HG02981 (cell line): Measurements from ENCODE around the gene MPC1.
"Not testable (repeated sequence)": the region's sequence is repeated elsewhere in the genome, so short reads cannot be mapped to it uniquely, and the experiment has no call there.

Experiments used
- ATAC-seq: cut with Tn5 transposase; IDR thresholded peaks from one replicate; pipeline ENCODE4 v1.9.1; 2021; ENCODE audit warnings: mild to moderate bottlenecking, moderate library complexity; ENCODE audit not compliant: unreplicated experiment

Gene MPC1

DNA sequence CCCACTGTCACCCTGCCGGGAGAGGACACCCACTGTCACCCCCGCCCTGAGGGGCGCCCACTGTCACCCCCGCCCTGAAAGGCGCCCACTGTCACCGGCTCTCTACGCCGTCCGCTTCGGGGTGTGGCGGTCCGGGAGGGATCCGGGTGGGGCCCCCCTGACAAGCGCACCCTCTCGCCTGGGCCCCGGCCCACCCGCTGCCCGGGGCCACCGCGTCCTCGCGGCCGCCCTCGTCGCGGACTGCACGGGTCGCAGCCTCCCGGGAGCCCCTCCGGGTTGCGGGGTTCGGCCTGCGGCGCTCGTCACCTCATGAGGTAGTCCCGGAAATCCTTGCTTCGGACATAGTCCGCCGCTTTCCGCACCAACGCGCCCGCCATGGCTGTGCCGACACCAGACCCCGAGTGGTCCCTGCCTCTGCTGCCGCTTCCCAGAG lies 224 bp downstream of the MPC1 start:
- no peak for ATAC-seq

DNA sequence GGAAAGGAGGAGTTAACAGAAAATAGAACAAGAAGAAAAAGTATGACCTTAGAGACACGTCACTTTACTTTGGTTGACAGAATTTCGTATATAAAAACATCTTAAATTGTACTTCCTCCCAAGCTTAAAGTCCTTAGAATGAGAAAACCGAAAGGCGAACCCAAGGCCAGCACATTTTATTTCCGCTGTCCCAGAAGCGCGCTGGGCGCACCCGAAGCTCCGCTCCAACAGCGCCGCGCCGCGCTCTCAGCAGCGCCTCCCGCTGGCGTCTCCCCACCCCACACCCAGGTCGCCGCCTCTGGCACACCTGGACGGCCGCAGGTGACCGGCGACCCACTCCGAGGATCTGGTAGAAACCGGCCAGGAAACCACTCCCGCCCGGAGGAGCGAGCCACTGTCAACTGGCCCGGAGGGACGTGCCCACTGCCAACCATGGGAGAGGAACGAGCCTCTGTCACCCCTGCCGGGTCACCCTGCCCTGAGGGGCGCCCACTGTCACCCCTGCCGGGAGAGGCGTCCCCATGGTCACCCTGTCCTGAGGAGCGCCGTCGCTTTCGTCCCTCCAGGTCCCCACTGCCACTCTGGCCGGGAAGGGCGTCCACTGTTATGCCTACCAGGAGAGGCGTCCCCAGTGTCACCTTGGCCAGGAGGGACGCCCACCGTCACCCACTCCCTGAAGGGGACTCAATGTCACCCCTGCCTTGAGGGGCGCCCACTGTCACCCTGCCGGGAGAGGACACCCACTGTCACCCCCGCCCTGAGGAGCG lies 824 bp downstream of the MPC1 start:
- ATAC-seq = peak; percentile 50

DNA sequence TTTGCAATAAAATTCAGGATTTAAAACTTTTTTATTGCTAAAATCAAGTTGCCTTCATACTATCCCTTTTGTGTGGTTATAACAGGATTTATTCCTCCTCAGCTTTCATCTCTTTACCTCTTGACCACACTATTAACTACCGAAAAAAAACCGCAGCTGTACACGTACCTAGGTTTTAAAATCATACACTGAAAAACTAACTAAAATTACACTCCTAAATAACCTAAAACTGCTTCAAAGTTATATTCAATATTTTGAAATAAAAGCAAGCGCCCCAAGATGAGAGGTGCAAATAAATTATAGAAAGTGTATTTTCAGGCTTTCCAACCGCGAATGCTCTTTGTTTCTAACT lies 1.4 kb downstream of the MPC1 start:
- ATAC-seq = no peak

DNA sequence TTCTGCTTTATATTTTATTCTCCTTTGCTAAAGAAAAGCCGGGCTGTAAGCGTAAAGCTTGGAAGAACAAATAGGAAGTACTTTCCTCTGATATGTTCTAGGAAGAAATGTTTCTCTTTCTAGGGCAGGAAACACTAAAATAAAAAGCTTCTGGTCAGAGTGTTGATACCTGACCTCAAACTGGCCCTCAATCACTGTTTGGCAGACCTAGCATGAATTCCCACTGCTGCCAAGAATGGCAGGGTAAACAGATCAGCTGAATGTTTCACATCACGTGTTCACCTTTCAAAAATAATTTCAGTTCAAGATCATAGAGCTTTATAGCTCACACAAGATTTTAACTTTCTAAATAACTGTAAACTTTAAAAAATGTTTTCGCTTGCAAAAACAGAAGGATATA lies 2.9 kb downstream of the MPC1 start:
- ATAC-seq = no peak

DNA sequence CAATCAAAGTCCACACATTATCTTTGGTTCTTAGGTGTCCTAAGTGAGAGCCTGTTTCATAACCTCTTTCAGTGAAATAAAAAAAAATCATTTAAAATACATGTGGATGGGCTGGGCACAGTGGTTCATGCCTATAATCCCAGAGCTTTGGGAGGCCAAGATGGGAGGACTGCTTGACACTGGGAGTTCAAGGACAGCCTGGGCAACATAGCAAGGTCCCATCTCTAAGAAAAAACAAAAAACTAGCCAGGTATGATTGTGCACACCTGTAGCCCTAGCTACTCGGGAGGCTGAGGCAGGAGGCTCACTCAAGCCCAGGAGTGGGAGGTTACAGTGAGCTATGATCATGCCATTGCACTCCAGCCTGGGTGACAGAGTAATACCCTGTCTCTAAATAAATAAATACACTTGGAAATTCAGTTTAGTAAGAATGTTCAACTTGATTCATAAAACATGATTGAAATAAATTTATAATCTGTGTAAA lies 3.6 kb downstream of the MPC1 start:
- no peak for ATAC-seq

DNA sequence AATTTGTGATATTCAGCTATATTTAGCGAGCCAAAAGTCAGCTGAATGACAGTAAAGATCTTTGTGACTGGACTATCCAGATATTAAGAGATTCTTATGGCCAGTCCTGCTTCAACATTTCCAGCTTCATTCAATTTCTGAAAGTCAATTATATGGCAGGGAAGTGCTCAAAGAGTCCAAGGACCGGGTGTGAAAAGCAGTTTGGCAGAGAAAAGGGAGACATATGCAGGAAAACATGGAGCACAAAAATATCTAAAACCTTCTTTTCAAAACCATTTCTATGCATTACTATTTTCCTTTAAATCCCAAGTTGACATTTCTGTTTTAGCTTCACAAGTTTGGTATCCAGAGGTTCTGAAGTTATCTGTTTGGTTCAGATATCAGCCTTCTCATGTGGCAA lies 5.0 kb downstream of the MPC1 start:
- ATAC-seq = no peak

DNA sequence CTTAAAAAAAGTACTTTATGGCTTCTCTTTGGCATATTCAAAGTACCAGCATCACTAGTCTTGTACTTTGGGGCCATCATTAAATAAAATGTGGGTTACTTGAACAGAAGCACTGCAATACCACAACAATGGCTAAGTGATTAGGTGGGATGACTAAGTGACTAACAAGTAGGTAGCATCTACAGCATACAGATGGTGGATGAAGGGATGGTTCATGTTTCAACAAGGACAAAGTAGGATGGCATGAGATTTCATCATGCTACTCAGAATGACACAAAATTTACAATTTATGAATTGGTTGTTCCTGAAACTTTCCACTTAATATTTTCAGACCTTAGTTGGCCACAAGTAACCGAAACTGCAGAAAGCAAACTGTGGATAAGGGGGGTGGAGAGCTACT lies 7.7 kb downstream of the MPC1 start:
- ATAC-seq = no peak

DNA sequence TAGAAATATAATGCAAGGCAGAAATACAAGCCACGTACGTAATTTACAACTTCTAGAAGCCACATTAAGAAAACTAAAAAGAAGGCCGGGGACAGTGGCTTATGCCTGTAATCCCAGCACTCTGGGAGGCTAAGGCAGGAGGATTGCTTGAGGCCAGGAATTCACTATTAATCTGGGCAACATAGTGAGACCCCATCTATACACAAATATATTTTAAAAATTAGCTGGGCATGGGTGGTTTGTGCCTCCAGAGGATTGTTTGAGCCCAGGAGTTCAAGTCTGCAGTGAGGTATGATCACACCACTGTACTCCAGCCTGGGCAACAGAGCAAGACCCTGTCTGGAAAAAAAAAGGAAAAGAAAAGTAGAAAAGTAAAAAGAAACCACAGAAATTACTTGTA lies 12.3 kb downstream of the MPC1 start:
- no peak for ATAC-seq

DNA sequence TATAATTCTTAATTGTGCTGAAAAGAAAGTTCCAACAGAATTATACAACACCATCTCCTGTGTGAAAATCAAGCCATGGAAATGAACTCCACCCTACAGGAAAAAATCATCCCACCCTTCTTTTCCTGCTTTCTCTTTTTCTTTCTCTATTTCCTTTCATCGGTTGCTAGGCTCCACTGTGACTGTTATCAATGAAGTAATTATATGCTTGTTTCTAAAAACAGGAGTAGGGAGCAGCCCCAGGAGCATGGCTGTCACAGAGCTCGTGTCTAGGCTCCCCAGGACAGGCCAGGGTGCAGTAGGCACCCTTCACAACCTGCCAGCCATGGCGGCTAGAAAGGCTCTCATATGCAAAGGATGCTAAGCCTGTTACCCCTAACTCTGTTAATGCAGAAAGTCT lies 13.0 kb downstream of the MPC1 start:
- no peak for ATAC-seq

DNA sequence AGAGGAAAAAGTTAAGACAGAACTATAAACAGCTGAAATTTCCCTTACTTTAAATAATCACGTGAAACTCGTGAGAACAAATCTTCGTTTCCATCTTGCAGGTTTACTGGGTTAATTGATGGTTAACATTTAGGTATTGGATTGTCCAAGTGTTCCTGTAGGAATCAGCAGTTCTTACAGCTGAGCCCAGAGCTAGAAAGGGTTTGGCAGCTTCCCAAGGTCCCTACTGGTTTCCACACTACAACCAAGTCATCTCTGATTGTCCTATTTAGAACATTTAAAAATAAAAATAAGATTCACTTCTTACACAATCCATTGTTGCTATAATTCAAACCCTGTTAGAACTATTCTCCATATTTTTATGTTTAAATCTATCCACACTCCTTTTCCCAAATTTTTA lies 15.8 kb downstream of the MPC1 start:
- no peak for ATAC-seq

DNA sequence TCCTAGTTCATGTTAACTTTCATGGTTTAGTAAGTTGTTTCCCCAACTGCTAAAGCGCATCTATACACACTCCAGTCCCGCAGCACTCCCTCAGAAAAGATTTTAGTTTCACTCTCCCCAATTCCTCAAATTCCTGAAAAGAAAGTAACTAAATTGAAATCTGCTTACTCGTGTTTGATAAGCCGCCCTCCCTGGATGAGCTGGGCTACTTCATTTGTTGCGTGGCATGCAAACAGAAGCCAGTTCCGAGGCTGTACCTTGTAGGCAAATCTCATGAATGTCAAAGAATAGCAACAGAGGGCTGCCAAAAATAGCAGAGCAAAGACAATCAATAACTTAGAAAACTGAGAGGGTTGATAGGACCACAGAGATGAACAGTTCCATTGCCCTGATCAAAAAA lies 16.9 kb downstream of the MPC1 start:
- ATAC-seq = no peak

DNA sequence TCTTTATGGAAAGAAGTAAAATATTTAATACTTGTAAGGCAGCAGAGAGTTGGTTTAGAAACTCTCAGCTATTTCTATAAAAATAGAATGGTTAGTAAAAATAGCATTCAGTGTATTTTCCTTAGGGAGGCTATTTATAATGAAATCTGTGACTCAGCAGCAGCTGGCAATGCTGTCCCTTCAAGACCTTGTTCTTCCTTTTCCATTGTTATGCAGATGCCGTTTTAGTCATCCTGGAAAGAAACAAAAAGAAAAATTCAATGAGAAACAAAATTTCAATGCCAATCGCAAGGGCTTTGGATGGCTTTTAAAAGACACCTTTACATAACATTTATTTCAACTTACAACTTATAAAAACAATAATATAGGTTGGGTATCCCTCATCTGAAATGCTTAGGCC lies 17.5 kb downstream of the MPC1 start:
- no peak for ATAC-seq

DNA sequence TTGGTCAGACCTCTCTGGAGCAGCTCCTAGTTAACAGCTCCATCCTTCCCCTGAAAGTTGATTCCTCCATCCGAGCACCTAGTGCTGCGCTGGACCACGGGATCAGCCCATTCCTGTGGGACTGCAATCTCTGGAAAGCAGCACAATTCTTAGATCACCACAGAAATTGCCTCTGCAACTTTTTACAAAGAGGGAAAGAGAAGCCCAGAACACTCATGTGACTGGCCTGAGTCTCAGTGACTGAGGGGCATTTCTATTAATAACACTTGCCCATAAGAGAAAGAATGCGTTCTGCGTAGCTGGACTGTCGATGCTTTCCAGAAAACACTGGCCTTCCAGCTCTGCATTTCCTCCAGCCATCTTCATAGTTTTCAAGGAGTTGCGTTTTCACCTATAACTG lies 18.3 kb downstream of the MPC1 start:
- no peak for ATAC-seq

DNA sequence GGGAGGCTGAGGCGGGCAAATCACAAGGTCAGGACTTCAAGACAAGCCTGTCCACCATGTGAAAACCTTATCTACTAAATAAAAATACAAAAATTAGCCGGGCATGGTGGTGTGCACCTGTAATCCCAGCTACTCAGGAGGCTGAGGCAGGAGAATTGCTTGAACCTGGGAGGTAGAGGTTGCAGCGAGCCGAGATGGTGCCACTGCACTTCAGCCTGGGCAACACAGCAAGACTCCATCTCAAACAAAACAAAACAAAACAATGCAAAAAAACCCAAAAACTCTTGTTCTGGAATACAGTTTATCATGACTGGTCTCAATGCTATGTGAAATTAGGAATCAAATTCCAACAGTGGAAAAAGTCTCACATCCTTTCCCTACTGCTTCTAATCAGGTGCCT lies 20.3 kb downstream of the MPC1 start:
- not testable (repeated sequence) for ATAC-seq

DNA sequence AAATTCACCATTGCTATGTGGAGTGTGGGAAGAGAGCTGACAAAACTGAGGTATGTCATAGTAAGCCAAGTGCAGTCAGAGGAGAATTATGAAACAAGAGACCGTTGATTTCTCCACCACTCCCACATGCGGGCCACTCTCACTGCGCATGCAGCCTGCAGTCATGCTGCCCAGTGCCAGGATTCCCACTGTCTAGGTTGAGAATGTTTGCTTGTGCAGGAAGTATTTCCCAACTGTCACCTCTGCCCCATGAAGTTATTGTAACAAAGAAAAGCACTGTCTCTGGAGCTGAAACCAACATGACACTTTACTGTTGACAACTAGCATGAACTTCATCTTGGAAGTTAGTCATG lies 21.7 kb downstream of the MPC1 start:
- no peak for ATAC-seq

DNA sequence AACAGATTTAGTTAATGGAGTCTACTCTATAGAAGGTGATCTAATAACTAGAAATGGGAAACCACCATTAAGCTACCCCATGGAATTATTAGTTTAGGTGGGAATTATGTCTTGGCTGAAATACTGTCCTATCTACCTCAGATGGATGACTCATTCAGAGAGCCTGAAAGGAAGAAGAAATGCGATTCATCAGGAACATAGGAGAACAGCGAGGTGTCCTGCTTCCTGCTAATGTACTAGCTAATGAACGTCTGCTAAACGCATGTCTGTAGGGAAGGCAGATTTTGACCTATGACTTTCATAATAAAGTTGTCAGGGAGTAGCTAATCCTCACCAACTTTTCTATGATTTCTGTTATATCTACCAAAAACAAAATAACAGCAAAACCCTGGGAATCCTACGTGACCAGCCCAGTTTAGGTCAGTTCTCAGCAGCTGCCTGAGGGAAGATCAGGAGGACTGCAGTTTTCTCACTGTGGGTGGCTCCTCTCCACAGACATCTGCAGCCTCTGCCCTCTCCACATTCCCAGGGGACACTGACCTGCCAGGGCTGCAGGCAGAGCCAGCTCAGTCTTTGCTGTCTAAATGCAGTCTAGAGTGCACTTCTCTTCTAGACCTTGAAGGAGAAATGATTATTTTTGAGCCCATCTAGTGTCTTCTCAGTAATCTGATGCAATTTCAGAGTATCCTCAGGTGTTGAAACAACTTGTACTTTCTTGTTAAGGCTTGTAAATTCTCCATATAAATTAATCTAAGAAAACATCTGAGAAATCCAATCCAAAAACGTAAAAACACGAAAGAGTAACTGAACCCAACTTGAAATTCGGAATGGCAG lies 22.3 kb downstream of the MPC1 start:
- ATAC-seq = no peak

DNA sequence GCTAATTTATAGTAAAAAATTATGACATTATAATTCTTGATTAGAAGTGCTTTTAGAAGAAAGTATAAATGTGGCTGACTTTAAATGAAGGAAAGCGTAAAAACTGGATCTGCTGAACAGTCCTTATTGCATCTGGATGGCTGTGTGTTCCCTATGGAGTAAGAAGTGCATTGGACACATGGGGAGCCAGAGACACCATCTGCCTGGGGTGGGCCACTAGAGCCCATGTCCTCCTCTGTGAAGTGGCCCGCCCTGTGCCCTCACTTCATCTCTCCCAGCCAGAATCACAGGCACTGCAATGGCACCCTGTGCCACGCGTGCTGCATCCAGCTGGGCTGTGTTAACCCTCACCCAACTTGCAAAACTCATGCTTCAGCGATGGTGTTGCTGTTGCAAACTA lies 27.2 kb downstream of the MPC1 start:
- no peak for ATAC-seq

DNA sequence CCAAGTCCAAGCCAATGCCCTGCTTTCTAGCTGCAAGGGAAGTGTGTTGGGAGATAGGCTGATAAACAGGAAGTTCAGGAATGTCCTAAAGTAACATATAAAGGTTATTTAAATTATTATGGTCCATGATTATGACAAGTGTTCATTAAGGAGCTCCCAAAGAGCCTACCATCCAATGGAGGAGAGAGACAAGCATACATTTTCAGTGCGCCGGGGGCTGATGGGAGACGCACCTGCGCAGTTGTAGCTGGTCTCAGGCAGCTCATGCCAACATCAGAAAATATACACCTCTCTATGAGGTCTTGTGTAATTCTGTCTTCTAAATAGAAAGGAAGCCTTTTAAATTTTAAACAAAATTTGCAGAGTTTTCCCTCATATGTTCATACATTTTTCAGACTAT lies 27.8 kb downstream of the MPC1 start:
- no peak for ATAC-seq

DNA sequence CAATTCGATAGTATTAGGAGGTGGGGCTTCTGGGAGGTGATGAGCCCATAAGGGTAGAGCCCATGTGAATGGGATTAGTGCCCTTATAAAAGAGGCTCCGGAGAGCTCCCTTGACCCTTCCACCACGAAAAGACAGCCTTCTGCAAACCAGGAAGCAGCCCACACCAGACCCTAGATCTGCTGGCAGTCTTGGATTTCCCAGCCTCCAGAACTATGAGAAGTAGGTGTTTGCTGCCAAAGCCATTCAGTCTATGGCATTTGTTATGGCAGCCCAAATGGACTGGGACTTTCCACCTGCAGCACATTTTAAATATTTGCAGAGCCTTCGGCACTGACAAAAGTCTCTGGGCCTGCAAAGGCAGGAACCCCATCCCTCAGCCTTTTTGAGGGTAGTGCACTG lies 28.6 kb downstream of the MPC1 start:
- no peak for ATAC-seq

DNA sequence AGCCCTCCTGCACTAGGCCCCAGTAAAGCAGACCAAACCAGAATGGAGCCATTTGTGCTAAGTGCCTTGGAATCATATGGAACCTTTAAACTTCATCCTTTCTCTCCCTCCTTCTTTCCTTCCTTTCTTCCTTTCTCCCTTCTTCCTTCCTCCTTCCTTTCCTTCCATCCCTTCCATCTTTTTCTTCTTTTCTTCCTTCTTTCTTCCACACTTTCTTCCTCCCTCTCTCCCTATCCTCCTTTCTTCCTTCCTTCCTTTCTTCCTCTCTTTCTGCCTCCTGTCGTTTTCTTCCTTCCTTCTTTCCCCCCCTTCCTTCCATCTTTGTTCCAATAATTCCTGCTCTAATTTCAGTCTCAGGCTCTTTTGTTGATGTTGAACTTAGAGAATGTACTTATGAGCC lies 29.2 kb downstream of the MPC1 start:
- ATAC-seq = no peak

DNA sequence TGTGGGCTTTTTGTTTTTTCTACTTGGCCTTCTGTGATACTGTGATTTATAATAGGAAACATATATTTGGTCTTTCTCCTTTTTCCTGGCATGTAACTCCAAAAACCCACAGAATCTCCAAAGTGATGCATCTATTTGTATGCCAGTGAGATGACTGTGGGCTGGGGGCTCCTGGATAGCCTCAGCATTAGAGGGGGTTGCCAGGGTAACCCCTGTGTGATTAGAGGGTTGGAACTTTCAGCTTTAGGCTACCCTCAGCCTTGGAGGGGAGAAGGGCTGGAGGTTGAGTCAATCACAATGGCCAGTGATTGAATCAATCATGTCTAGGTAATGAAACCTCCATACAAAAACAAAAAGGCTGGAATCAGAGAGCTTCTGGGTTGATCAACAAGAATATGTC lies 29.8 kb downstream of the MPC1 start:
- ATAC-seq = no peak

DNA sequence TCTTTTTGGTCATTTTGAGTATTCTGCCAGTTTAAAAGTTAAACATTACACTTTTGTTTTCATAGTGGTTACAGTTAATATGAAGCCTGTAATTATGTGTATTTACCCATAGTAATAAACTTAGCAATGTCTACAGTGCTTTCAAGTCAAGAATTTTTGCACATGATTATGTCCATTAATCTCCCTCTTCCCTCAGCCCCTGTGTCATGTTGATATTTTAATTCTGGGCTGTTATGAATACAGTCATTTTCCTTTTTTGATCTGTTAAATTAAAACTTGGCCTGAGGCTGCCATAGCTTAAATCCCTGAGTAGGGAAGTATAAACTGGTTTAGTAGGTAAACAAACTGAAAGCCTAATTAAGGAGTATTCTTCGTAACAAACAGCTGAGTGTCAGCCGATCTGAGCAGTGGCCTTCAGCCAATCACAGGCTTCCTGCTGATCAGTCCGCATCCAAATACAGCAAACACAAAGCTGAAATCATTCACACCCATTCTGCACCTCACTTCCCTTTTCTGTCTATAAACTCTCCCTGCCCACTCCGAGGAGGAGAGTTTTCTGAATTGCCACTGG lies 30.9 kb downstream of the MPC1 start:
- peak; percentile 97 for ATAC-seq
